Measurements from ENCODE around the gene C14orf132. TPM values are rescaled to one million over a fixed set of nuclear protein-coding genes. Genes with fewer than 3 reads are reported as not detected.

C14orf132 gene
- total and polyA plus RNA-seq, 2 donors (not counting 1 experiment from before 2014, with no cell fraction given): 0.30 to 0.85 TPM

- Histone ChIP-seq H4K20me1 (ENCODE audit: control insufficient read depth, insufficient read depth, low read length, poor library complexity, severe bottlenecking) (no peaks in the 10 kb centered on the region), H3K9me3 (ENCODE audit: control extremely low read depth in 1 of 3, control insufficient read depth in 2 of 3, insufficient read depth in 1 of 3, low read length in 2 of 3) (no peaks in the 10 kb centered on the region), H3K79me2 (ENCODE audit: control insufficient read depth, insufficient read depth, low read length) (no peaks in the 10 kb centered on the region), H3K36me3 (replicated peaks in 1 of 2; ENCODE audit: control extremely low read depth in 1 of 2, control insufficient read depth in 1 of 2, extremely low read depth in 1 of 2, insufficient read depth in 2 of 2, low read length in 1 of 2) (no peaks in the 10 kb centered on the region), H3K4me1 (ENCODE audit: control insufficient read depth in 2 of 2, insufficient read depth in 2 of 2, low read length in 2 of 2) (no peaks in the 10 kb centered on the region), H3K27ac (ENCODE audit: low read length in 2 of 2) (no peak overlapping the region), H3K4me3 (ENCODE audit: control extremely low read depth in 1 of 5, extremely low read depth in 1 of 5, insufficient read depth in 1 of 5, low read depth in 2 of 5, low read length in 4 of 5) (no peak overlapping the region), H3K9ac (ENCODE audit: low read length) (no peak overlapping the region), H3K27me3 (replicated peaks in 1 of 4; ENCODE audit: control extremely low read depth in 1 of 4, control insufficient read depth in 3 of 4, insufficient read depth in 4 of 4, low read length in 3 of 4) (peaks cover 0 to 4% (median 4%) of the 10 kb centered on the region in 4 experiments), H3K4me2 (replicated peaks; ENCODE audit: low read depth, low read length, poor library complexity, severe bottlenecking) (no peak overlapping the region), H2AFZ (ENCODE audit: insufficient read depth, low read depth, low read length, poor library complexity, severe bottlenecking) (no peak overlapping the region)
- no peak overlapping the region for H3K4me3 Mint-ChIP-seq
- H3K27me3 Mint-ChIP-seq: peaks cover 40% of the 10 kb centered on the region
- ChIA-PET CTCF (no interaction called here), POLR2A (no interaction called here)
- intact Hi-C loops (cut with micrococcal nuclease): no loop called here
- DNase-seq (no peak), ATAC-seq (ENCODE audit: low read depth) (no peak)
- TF ChIP-seq EZH2 (IDR thresholded peaks at IDR 0.05; ENCODE audit: borderline replicate concordance, insufficient read depth, low read depth, low read length, poor library complexity, severe bottlenecking): no peak
- TF ChIP-seq, protein P1, sequence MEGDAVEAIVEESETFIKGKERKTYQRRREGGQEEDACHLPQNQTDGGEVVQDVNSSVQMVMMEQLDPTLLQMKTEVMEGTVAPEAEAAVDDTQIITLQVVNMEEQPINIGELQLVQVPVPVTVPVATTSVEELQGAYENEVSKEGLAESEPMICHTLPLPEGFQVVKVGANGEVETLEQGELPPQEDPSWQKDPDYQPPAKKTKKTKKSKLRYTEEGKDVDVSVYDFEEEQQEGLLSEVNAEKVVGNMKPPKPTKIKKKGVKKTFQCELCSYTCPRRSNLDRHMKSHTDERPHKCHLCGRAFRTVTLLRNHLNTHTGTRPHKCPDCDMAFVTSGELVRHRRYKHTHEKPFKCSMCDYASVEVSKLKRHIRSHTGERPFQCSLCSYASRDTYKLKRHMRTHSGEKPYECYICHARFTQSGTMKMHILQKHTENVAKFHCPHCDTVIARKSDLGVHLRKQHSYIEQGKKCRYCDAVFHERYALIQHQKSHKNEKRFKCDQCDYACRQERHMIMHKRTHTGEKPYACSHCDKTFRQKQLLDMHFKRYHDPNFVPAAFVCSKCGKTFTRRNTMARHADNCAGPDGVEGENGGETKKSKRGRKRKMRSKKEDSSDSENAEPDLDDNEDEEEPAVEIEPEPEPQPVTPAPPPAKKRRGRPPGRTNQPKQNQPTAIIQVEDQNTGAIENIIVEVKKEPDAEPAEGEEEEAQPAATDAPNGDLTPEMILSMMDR (IDR thresholded peaks at IDR 0.05): no peak
- no peaks in the 10 kb centered on the region for H3K9me3 Mint-ChIP-seq (ENCODE audit: insufficient read depth)
- H3K27ac Mint-ChIP-seq: no peak overlapping the region
- H3K4me1 Mint-ChIP-seq: no peaks in the 10 kb centered on the region
- 89% methylated on average over 6 of the region's 6 CpGs for WGBS (ENCODE audit: insufficient coverage)
Measured at GRCh38 chr14:96062506-96062905, 23.3 kb downstream of the C14orf132 start.

- Histone ChIP-seq H3K4me1 (ENCODE audit: control insufficient read depth in 2 of 2, insufficient read depth in 2 of 2, low read length in 2 of 2) (no peaks in the 10 kb centered on the region), H3K9ac (ENCODE audit: low read length) (no peak overlapping the region), H4K20me1 (ENCODE audit: control insufficient read depth, insufficient read depth, low read length, poor library complexity, severe bottlenecking) (no peaks in the 10 kb centered on the region), H3K27ac (ENCODE audit: low read length in 2 of 2) (no peak overlapping the region), H3K9me3 (ENCODE audit: control extremely low read depth in 1 of 3, control insufficient read depth in 2 of 3, insufficient read depth in 1 of 3, low read length in 2 of 3) (no peaks in the 10 kb centered on the region), H3K4me2 (replicated peaks; ENCODE audit: low read depth, low read length, poor library complexity, severe bottlenecking) (no peak overlapping the region), H3K79me2 (ENCODE audit: control insufficient read depth, insufficient read depth, low read length) (no peaks in the 10 kb centered on the region), H3K36me3 (replicated peaks in 1 of 2; ENCODE audit: control extremely low read depth in 1 of 2, control insufficient read depth in 1 of 2, extremely low read depth in 1 of 2, insufficient read depth in 2 of 2, low read length in 1 of 2) (no peaks in the 10 kb centered on the region), H3K27me3 (replicated peaks in 1 of 4; ENCODE audit: control extremely low read depth in 1 of 4, control insufficient read depth in 3 of 4, insufficient read depth in 4 of 4, low read length in 3 of 4) (peaks cover 0 to 4% (median 4%) of the 10 kb centered on the region in 4 experiments), H3K4me3 (ENCODE audit: control extremely low read depth in 1 of 5, extremely low read depth in 1 of 5, insufficient read depth in 1 of 5, low read depth in 2 of 5, low read length in 4 of 5) (no peak overlapping the region), H2AFZ (ENCODE audit: insufficient read depth, low read depth, low read length, poor library complexity, severe bottlenecking) (no peak overlapping the region)
- ATAC-seq (ENCODE audit: low read depth) (no peak), DNase-seq (no peak)
- no peaks in the 10 kb centered on the region for H3K4me1 Mint-ChIP-seq
- 92% methylated on average over 2 of the region's 5 CpGs for WGBS (ENCODE audit: insufficient coverage)
- POLR2A ChIA-PET: no interaction called here
- intact Hi-C loops (cut with micrococcal nuclease): no loop called here
- no peaks in the 10 kb centered on the region for H3K9me3 Mint-ChIP-seq (ENCODE audit: insufficient read depth)
- CTCF ChIA-PET: no interaction called here
- TF ChIP-seq EZH2 (IDR thresholded peaks at IDR 0.05; ENCODE audit: borderline replicate concordance, insufficient read depth, low read depth, low read length, poor library complexity, severe bottlenecking): no peak
- TF ChIP-seq, protein P1 (IDR thresholded peaks at IDR 0.05): no peak
- no peak overlapping the region for H3K27ac Mint-ChIP-seq
- H3K4me3 Mint-ChIP-seq: no peak overlapping the region
- H3K27me3 Mint-ChIP-seq: peaks cover 28% of the 10 kb centered on the region
Measured at GRCh38 chr14:96064866-96065265, 25.7 kb downstream of the C14orf132 start.

All from B cell (primary cell).